Gastroesophageal sphincter (tissue), 4 donors: ENCODE measurements around the gene TRAPPC14. TPM values are rescaled to one million over a fixed set of nuclear protein-coding genes. Genes with fewer than 3 reads are reported as not detected.

ENCODE experiments used
- ATAC-seq: fragments of 150-250 bp; one replicate; pipeline ENCODE4 v1.9.1; 2016; ENCODE audit warnings: mild to moderate bottlenecking, moderate library complexity
- H3K27ac ChIP-seq, 4 donors: fragments of 200-600 bp; sonication (generic) in 3 of 4; 1 replicate in 3 of 4; 2 replicates in 1 of 4; pipeline ENCODE4 v1.5.1; 2016 to 2019
- H3K27me3 ChIP-seq: fragments of 200-600 bp; sonication (generic); one replicate; pipeline ENCODE4 v1.5.1; 2019
- H3K36me3 ChIP-seq, 2 donors: fragments of 200-600 bp; sonication (generic); one replicate each; pipeline ENCODE4 v1.5.1; 2019; ENCODE audit warnings: control low read depth in 1 of 2
- H3K4me1 ChIP-seq, 3 donors: fragments of 200-600 bp; sonication (generic); 1 replicate in 2 of 3; 2 replicates in 1 of 3; pipeline ENCODE4 v1.5.1; 2016 to 2019; ENCODE audit warnings: control low read depth in 2 of 3
- H3K4me3 ChIP-seq, 2 donors: fragments of 200-600 bp; sonication (generic); one replicate each; pipeline ENCODE4 v1.5.1; 2019; ENCODE audit warnings: mild to moderate bottlenecking in 1 of 2, moderate library complexity in 1 of 2
- H3K9me3 ChIP-seq, 3 donors: fragments of 200-600 bp; sonication (generic); one replicate each; pipeline ENCODE4 v1.5.1; 2017 to 2019; ENCODE audit warnings: control low read depth in 2 of 3
- EP300 ChIP-seq: sonication (generic); formaldehyde crosslinking; IDR thresholded peaks from one replicate; pipeline ENCODE4 v1.6.1; 2017; ENCODE audit warnings: antibody characterized with exemption, mild to moderate bottlenecking
- POLR2A ChIP-seq, 2 donors: fragments of 450-650 bp; IDR thresholded peaks; one replicate each; pipeline ENCODE4 v1.6.1; 2017; ENCODE audit warnings: antibody characterized with exemption in 2 of 2, mild to moderate bottlenecking in 2 of 2, moderate library complexity in 1 of 2
- POLR2AphosphoS5 ChIP-seq: sonication (generic); formaldehyde crosslinking; IDR thresholded peaks from one replicate; pipeline ENCODE4 v1.6.1; 2017; ENCODE audit warnings: antibody characterized with exemption
- whole genome bisulfite sequencing, 2 donors: methylation state at CpG; one replicate each; pipeline ENCODE4 v1.1.5; 2018; ENCODE audit warnings: low coverage in 1 of 2; 5-methylcytosine and 5-hydroxymethylcytosine counted together
- total RNA-seq, 4 donors: library from RNA; depleted of rRNA; stranded (reverse); fragments of >200 nt; gene quantifications; one replicate each; pipeline ENCODE4 v1.1.0, GENCODE V29; 2016
- TF ChIP-seq, protein P1 (sequence below), 4 experiments: fragments of 200-600 bp in 2 of 4; fragments of 450-650 bp in 2 of 4; sonication (generic) in 1 of 4; IDR thresholded peaks; one replicate each; pipeline ENCODE4 v1.5.1; 2017 to 2019; ENCODE audit warnings: antibody characterized with exemption in 4 of 4, mild to moderate bottlenecking in 2 of 4, moderate library complexity in 2 of 4

The TRAPPC14 gene
- total RNA-seq, 4 donors from 2014 or later = 3.0 to 7.8 (median 7.3) TPM

DNA sequence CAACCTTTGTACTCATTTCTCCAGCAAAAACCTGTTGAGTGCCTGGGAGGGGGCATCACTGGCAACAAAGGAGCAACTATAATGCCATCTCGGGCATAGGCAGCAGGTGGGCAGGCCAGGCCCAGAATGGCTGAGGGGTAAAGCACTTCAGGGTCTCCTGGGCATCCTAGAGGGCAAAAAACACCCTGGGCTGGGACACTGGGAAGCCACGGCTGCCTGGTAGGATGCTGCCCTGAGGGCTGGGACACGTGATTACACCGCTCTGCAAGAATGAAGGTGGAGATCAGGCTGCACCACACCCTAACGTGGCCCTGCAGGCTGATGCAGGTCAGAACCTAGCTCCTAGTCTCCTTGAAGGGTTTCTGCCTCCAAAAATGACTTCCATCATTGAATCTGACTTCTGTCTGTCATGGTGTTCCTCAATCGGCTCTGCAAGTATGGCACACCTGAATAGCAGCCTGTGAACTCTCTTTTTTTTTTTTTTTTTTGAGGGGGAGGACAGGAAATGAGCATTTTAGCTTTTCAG is 4.5 kb upstream of the TRAPPC14 start:
- Histone ChIP-seq H3K27ac (no peak overlapping the region), H3K27me3 (peaks cover 20% of the 10 kb centered on the region), H3K4me1 (peaks cover 0 to 23% (median under 1%) of the 10 kb centered on the region in 3 donors), H3K4me3 (no peak overlapping the region), H3K9me3 (no peaks in the 10 kb centered on the region), H3K36me3 (no peaks in the 10 kb centered on the region)
- TF ChIP-seq POLR2A (IDR thresholded peaks at IDR 0.05) = no peak
- TF ChIP-seq POLR2AphosphoS5 = no peak
- no peak for TF ChIP-seq EP300
- TF ChIP-seq, protein P1, sequence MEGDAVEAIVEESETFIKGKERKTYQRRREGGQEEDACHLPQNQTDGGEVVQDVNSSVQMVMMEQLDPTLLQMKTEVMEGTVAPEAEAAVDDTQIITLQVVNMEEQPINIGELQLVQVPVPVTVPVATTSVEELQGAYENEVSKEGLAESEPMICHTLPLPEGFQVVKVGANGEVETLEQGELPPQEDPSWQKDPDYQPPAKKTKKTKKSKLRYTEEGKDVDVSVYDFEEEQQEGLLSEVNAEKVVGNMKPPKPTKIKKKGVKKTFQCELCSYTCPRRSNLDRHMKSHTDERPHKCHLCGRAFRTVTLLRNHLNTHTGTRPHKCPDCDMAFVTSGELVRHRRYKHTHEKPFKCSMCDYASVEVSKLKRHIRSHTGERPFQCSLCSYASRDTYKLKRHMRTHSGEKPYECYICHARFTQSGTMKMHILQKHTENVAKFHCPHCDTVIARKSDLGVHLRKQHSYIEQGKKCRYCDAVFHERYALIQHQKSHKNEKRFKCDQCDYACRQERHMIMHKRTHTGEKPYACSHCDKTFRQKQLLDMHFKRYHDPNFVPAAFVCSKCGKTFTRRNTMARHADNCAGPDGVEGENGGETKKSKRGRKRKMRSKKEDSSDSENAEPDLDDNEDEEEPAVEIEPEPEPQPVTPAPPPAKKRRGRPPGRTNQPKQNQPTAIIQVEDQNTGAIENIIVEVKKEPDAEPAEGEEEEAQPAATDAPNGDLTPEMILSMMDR (IDR thresholded peaks at IDR 0.05) = no peak
- ATAC-seq = no peak
- 74 to 100% methylated on average over 2 to 5 of the region's 6 CpGs for WGBS, 2 donors

DNA sequence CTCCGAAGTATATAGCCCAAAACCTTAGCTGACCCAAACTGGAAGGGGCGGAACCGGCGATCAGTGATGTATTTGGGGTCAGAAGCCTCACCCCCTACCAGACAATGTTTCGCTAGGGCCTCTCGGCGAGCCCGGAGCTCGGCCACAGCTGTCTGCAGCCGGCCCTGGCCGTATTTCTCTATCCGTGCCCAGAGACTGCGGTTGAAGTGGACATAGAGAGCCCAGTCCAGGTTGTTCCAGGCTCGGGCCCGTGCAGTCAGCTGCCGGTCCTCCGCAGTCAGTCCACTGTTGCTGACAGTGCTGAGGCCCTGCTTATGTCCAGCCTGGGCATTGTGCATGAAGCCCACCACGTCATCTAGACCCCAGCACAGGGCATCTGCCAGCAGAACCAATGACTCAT is 1.5 kb upstream of the TRAPPC14 start:
- TF ChIP-seq, protein P1 (IDR thresholded peaks at IDR 0.05) = no peak
- no peak for TF ChIP-seq EP300
- TF ChIP-seq POLR2AphosphoS5 = no peak
- TF ChIP-seq POLR2A (IDR thresholded peaks at IDR 0.05) = no peak
- 100% methylated on average over 2 of the region's 18 CpGs; no CpG with 5 or more reads in 1 of the 2 donors for WGBS, 2 donors
- H3K9me3 ChIP-seq = no peaks in the 10 kb centered on the region
- ATAC-seq = no peak
- H3K4me3 ChIP-seq = no peak overlapping the region
- H3K27me3 ChIP-seq = no peaks in the 10 kb centered on the region
- H3K4me1 ChIP-seq = peaks cover 0 to 28% (median 14%) of the 10 kb centered on the region in 3 donors
- peaks cover 0 to 22% of the 10 kb centered on the region in 2 donors for H3K36me3 ChIP-seq
- no peak overlapping the region for H3K27ac ChIP-seq

DNA sequence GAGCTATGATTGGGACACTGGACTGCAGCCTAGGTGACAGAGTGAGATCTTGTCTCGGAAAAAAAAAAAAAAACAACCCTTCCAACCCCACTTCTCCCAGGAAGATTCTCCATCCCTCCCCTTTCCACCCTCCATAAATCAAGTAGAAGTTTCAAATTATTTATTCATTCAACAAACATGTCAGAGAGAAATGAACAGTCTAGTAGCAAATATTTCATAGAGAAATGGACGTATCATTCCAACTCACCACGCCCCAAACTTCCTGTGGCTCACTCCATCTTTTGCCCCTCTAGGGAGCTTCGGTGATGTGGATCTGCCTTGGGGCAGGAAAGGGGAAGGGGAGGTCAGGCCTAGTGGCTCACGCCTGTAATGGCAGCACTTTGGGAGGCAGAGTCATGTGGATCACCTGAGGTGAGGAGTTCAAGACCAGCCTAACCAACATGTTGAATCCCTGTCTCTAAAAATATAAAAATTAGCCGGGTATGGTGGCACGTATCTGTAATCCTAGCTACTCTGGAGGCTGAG is 638 bp upstream of the TRAPPC14 start:
- WGBS, 2 donors = 28 to 60% methylated on average over 3 to 7 of the region's 7 CpGs
- Histone ChIP-seq H3K9me3 (no peaks in the 10 kb centered on the region), H3K4me1 (peaks cover 0 to 36% (median 14%) of the 10 kb centered on the region in 3 donors), H3K36me3 (peaks cover 0 to 31% of the 10 kb centered on the region in 2 donors), H3K27me3 (no peaks in the 10 kb centered on the region), H3K27ac (peak overlapping the region in 3 of 4 donors; percentile 84 to 89 (median 85)), H3K4me3 (peak overlapping the region; percentile 55 to 81)
- TF ChIP-seq POLR2A (IDR thresholded peaks at IDR 0.05) (no peak), POLR2AphosphoS5 (no peak), EP300 (no peak)
- TF ChIP-seq, protein P1 (IDR thresholded peaks at IDR 0.05) = no peak
- ATAC-seq = no peak

DNA sequence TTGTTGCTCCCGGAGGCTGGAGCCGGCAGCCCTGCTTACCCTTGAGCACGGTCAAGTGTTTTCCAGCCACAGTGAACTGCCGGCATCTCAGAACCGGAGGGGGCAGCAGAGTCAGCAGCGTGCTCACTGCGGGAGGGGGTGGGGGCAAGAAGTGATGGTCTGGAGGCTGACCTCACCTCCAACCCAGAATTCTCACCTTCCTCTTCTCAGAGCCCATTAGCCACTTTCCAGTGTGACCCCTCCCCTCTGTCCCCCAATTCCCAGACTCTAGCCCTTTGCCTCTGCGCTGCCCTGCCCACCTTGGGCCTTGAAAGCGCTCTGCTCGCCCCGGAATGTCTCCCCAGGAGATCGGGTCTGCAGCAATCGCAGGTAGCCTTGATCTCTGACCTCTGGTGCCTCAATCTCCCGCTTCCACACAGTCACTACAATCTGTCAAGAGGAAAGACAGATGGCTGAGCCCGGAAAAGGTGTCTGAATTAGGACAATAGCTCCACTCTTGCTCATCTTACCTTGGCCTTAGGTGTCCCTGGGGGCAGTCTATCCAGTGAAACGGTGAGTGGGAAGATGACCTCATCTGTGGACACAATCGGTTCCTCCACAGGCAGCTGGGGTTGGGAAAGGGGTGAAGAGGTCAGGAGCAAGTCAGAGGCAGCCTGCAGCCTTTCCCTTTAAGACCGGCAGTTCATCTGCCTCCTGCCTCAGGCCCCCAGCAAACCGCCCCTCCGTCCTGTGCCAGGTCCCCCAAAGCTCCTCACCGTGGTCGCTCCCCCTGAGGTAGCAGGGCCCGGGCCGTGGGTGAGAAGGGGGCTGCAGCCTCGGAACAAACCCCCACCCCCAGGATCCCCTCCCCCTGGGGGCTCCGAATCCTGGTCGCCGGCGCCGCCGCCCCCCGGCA is 942 bp downstream of the TRAPPC14 start:
- no peaks in the 10 kb centered on the region for H3K9me3 ChIP-seq
- H3K4me3 ChIP-seq = peak overlapping the region; percentile 55 to 81
- no peaks in the 10 kb centered on the region for H3K27me3 ChIP-seq
- peaks cover 0 to 47% of the 10 kb centered on the region in 2 donors for H3K36me3 ChIP-seq
- WGBS, 2 donors = 3 to 5% methylated on average over 4 to 16 of the region's 32 CpGs
- peak overlapping the region; percentile 21 to 89 (median 84) for H3K27ac ChIP-seq
- ATAC-seq = peak; percentile 46
- H3K4me1 ChIP-seq = peaks cover 0 to 37% (median 14%) of the 10 kb centered on the region in 3 donors
- TF ChIP-seq POLR2AphosphoS5 (peak; percentile 6), POLR2A (IDR thresholded peaks at IDR 0.05) (no peak), EP300 (no peak)
- TF ChIP-seq, protein P1 (IDR thresholded peaks at IDR 0.05) = no peak
